Mucosa of stomach (tissue), 1 donor: Measurements from ENCODE around the gene FGF18.
A peak's percentile ranks its signal among the peaks of the same experiment; 100 is the strongest.

Experiments used
- H3K27me3 ChIP-seq: one replicate; pipeline ENCODE4 v1.7.0; 2013; ENCODE audit warnings: mild to moderate bottlenecking, low read length; ENCODE audit not compliant: control insufficient read depth, insufficient read depth
- H3K36me3 ChIP-seq: one replicate; pipeline ENCODE4 v1.7.0; 2013; ENCODE audit warnings: low read length; ENCODE audit not compliant: control insufficient read depth, insufficient read depth
- H3K4me1 ChIP-seq: one replicate; pipeline ENCODE4 v1.7.0; 2013; ENCODE audit warnings: mild to moderate bottlenecking, low read length; ENCODE audit not compliant: control insufficient read depth, insufficient read depth
- H3K4me3 ChIP-seq: one replicate; pipeline ENCODE4 v1.7.0; 2013; ENCODE audit warnings: low read length
- H3K9ac ChIP-seq: one replicate; pipeline ENCODE4 v1.7.0; 2013; ENCODE audit warnings: mild to moderate bottlenecking, low read length, moderate library complexity
- H3K9me3 ChIP-seq: one replicate; pipeline ENCODE4 v1.7.0; 2013; ENCODE audit warnings: mild to moderate bottlenecking, low read length, moderate library complexity; ENCODE audit not compliant: control insufficient read depth
- donor health status: Pancreatic carcinoma.

Gene FGF18

GRCh38 chr5:171419688-171420430 lies 412 bp downstream of the FGF18 start:
- no peak overlapping the region for H3K9ac ChIP-seq
- H3K4me3 ChIP-seq, result no peak overlapping the region
- H3K4me1 ChIP-seq, result peaks cover 24% of the 10 kb centered on the region
- peaks cover 20% of the 10 kb centered on the region for H3K27me3 ChIP-seq
- no peaks in the 10 kb centered on the region for H3K36me3 ChIP-seq
- no peaks in the 10 kb centered on the region for H3K9me3 ChIP-seq

- Histone ChIP-seq H3K27me3 (peaks cover 20% of the 10 kb centered on the region), H3K4me1 (peaks cover 24% of the 10 kb centered on the region), H3K36me3 (no peaks in the 10 kb centered on the region), H3K9me3 (no peaks in the 10 kb centered on the region), H3K4me3 (no peak overlapping the region), H3K9ac (peak overlapping the region; percentile 34)
Measured at GRCh38 chr5:171420431-171421241, 1.2 kb downstream of the FGF18 start.

- Histone ChIP-seq H3K36me3 (no peaks in the 10 kb centered on the region), H3K4me1 (peaks cover 24% of the 10 kb centered on the region), H3K4me3 (no peak overlapping the region), H3K9ac (no peak overlapping the region), H3K27me3 (peaks cover 20% of the 10 kb centered on the region), H3K9me3 (no peaks in the 10 kb centered on the region)
Measured at GRCh38 chr5:171421331-171422262, 2.1 kb downstream of the FGF18 start.

DNA sequence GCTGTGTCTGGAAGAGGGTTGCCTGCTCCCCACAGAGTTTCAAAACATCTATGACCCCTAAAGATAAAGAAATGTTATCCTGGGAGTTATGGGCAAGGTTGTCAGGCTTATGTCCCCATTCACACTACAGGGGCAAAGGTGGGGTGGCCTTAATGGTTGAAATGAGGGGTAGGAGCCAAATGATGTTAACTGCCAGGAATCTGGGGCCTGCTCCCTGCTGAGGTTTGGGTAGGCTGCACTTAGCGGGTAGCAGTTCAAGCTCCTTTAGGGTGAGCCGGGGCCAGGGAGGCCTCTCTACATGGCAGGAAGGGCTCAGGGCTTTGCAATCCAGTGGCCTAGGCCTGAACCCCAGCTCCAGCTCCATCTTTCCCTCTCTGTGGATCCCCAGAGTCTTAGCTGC lies 3.0 kb downstream of the FGF18 start:
- H3K36me3 ChIP-seq, result no peaks in the 10 kb centered on the region
- no peak overlapping the region for H3K9ac ChIP-seq
- peaks cover 20% of the 10 kb centered on the region for H3K27me3 ChIP-seq
- H3K4me3 ChIP-seq, result no peak overlapping the region
- H3K9me3 ChIP-seq, result no peaks in the 10 kb centered on the region
- peaks cover 24% of the 10 kb centered on the region for H3K4me1 ChIP-seq

DNA sequence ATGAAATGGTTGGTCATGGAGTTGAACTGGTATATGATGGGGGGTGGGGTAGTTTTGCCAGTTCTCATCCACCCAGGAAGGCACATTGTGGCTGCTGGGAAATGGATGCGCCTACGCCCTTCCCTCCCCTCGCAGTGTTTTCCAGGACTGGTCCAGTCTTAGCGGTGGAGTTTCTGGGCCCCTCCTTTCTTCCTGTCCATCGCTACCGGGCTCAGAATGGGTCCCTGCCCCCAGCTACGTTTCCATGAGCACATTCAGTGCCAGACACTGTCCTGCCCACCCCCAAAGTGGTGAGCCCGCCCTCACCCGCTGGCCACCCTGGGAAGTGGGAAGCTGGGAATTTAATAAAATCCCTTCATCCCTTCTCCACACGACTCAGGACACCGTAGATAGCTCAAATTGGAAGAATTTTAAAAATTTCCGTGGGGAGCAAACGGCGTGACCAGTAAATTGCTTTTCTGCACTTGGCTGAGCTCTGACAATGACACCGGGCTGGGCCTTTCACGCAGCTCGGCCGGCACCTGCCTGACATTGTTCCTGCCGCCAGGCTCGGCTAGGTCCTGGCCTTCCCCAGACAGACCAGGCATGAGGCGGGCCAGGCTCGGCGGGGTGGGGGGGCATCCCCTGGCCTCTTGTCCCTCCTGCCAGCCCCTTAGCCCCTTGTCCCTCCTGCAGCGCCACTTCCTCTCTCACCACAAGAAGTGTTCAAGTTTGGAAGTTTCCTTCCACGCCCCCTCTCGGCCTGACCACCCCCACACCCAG lies 3.6 kb downstream of the FGF18 start:
- H3K9me3 ChIP-seq, result no peaks in the 10 kb centered on the region
- no peak overlapping the region for H3K4me3 ChIP-seq
- H3K36me3 ChIP-seq, result no peaks in the 10 kb centered on the region
- H3K9ac ChIP-seq, result no peak overlapping the region
- peaks cover 20% of the 10 kb centered on the region for H3K27me3 ChIP-seq
- peaks cover 30% of the 10 kb centered on the region for H3K4me1 ChIP-seq

- no peaks in the 10 kb centered on the region for H3K36me3 ChIP-seq
- no peak overlapping the region for H3K4me3 ChIP-seq
- H3K4me1 ChIP-seq, result peaks cover 22% of the 10 kb centered on the region
- H3K9me3 ChIP-seq, result no peaks in the 10 kb centered on the region
- H3K9ac ChIP-seq, result no peak overlapping the region
- peaks cover 13% of the 10 kb centered on the region for H3K27me3 ChIP-seq
Measured at GRCh38 chr5:171424726-171425125, 5.3 kb downstream of the FGF18 start.

- no peak overlapping the region for H3K4me3 ChIP-seq
- peaks cover 10% of the 10 kb centered on the region for H3K27me3 ChIP-seq
- no peaks in the 10 kb centered on the region for H3K9me3 ChIP-seq
- no peak overlapping the region for H3K9ac ChIP-seq
- no peaks in the 10 kb centered on the region for H3K36me3 ChIP-seq
- peaks cover 16% of the 10 kb centered on the region for H3K4me1 ChIP-seq
Measured at GRCh38 chr5:171425596-171426244, 6.3 kb downstream of the FGF18 start.

DNA sequence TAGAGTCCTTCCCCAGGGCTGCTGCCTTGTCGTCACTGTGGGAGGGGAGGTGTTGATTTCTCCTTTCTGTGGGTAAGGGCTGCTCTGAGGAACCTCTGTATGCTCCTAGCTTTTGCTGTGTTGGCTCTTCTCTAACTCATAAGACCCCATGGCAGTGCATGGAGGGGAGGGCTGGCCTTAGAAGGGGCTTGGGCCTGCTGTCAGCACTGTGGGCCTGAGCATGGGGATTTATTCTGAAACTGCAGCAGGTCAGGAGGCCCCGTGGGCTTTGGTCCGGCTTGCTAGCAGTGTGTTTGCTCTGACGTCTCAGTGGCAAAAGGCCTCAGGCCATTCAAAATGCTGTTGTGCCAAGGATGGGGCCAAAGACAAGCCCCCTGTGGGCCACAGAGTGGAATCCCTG lies 6.8 kb downstream of the FGF18 start:
- Histone ChIP-seq H3K27me3 (peaks cover 4% of the 10 kb centered on the region), H3K36me3 (no peaks in the 10 kb centered on the region), H3K9ac (no peak overlapping the region), H3K9me3 (no peaks in the 10 kb centered on the region), H3K4me1 (peaks cover 10% of the 10 kb centered on the region), H3K4me3 (no peak overlapping the region)

- Histone ChIP-seq H3K4me3 (no peak overlapping the region), H3K9me3 (no peaks in the 10 kb centered on the region), H3K4me1 (peaks cover 8% of the 10 kb centered on the region), H3K9ac (no peak overlapping the region), H3K36me3 (no peaks in the 10 kb centered on the region), H3K27me3 (peaks cover under 1% of the 10 kb centered on the region)
Measured at GRCh38 chr5:171426680-171427079, 7.2 kb downstream of the FGF18 start.

DNA sequence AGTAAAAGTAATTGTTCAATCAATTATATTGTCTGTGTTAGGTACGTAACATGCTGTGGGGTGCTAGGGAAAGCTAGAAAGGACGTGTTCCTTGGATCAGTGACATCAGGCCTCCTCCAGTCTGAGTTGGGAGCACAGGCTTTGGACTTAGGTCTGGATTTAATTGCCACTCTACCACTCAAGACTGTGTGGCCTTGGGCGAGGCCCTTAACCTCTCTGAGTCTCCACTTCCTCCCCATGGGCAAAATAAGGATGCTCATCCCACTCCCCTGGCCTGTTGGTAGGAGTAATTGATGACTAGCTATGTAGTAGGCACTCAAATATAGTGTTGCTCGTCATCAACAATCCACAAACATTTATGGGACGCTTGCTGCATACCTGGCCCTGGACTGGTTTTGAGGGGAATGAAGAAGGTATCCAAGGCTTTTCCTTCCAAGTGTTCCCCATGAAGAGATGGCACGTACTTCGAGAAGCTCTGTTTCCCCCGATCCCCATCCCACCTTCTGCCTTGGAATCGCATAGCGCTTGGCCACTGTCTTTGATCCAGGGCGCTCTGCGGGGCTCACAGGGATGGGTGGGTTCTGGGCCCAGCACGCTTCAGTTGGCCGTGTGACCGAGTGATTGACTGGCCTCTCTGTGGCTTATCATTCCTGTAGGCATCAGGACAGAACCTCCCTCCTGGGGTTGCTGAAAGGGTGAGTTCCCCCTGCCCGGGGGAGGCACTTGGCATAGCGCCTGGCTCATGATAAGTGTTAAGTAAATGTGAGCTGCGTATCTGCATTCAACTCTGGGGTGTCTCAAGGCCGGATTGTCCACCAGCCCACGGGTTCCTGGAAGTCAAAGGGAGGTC lies 8.1 kb downstream of the FGF18 start:
- Histone ChIP-seq H3K9me3 (no peaks in the 10 kb centered on the region), H3K36me3 (no peaks in the 10 kb centered on the region), H3K4me1 (peaks cover 8% of the 10 kb centered on the region), H3K27me3 (no peaks in the 10 kb centered on the region), H3K9ac (no peak overlapping the region), H3K4me3 (no peak overlapping the region)
